Keratinocyte (primary cell): ENCODE results near the gene SLIT3. TPM values are rescaled to one million over a fixed set of nuclear protein-coding genes. Genes with fewer than 3 reads are reported as not detected.

Experiments used
- DNase-seq: peaks from one replicate; pipeline ENCODE4 v3.0.0-alpha.2; 2011; ENCODE audit warnings: low read depth, missing footprints, low spot score
- FAIRE-seq: peaks from 2 replicates; lab custom pipeline; 2011; peaks lifted over from hg19 to GRCh38; lab: Jason Lieb, UNC
- H2AFZ ChIP-seq: 2 replicates; pipeline ENCODE4 v1.6.0; 2012; ENCODE audit warnings: low read length, control low read depth, inconsistent platforms; ENCODE audit not compliant: control insufficient read depth
- H3K27ac ChIP-seq: 2 replicates; pipeline ENCODE4 v1.5.1; 2011; ENCODE audit warnings: low read length; ENCODE audit not compliant: control insufficient read depth, insufficient read depth
- H3K27me3 ChIP-seq: 3 replicates; pipeline ENCODE4 v1.6.0; 2011; ENCODE audit warnings: low read length; ENCODE audit not compliant: control insufficient read depth, insufficient read depth; ENCODE audit errors: extremely low read depth
- H3K36me3 ChIP-seq, 2 experiments: 2 replicates in 1 of 2; 3 replicates in 1 of 2; pipeline ENCODE4 v1.5.1; 2011; ENCODE audit warnings: low read length in 2 of 2, mild to moderate bottlenecking in 1 of 2; ENCODE audit not compliant: control insufficient read depth in 2 of 2, insufficient read depth in 2 of 2; ENCODE audit errors: extremely low read depth in 1 of 2
- H3K4me1 ChIP-seq: 3 replicates; pipeline ENCODE4 v1.5.1; 2011; ENCODE audit warnings: low read length; ENCODE audit not compliant: control insufficient read depth, insufficient read depth; ENCODE audit errors: extremely low read depth
- H3K4me2 ChIP-seq: 3 replicates; pipeline ENCODE4 v1.6.0; 2011; ENCODE audit warnings: low read depth, low read length; ENCODE audit not compliant: control insufficient read depth, insufficient read depth; ENCODE audit errors: extremely low read depth
- H3K4me3 ChIP-seq, 3 experiments: fragments of 200-600 bp in 1 of 3; sonication (generic) in 1 of 3; 2 replicates in 2 of 3; 3 replicates in 1 of 3; pipeline ENCODE4 v1.5.1; 2011 to 2016; ENCODE audit warnings: low read length in 3 of 3, mild to moderate bottlenecking in 3 of 3, control low read depth in 2 of 3, inconsistent platforms in 1 of 3, low read depth in 1 of 3, mixed read lengths in 1 of 3, mixed run types in 1 of 3, moderate library complexity in 1 of 3; ENCODE audit not compliant: control insufficient read depth in 2 of 3, insufficient read depth in 2 of 3; ENCODE audit errors: extremely low read depth in 1 of 3
- H3K79me2 ChIP-seq: 2 replicates; pipeline ENCODE4 v1.6.0; 2012; ENCODE audit warnings: low read length; ENCODE audit not compliant: control insufficient read depth, insufficient read depth
- H3K9ac ChIP-seq: 3 replicates; pipeline ENCODE4 v1.6.0; 2011; ENCODE audit warnings: low read length; ENCODE audit not compliant: control insufficient read depth, insufficient read depth; ENCODE audit errors: extremely low read depth
- H3K9me1 ChIP-seq: 3 replicates; pipeline ENCODE4 v1.6.0; 2011; ENCODE audit warnings: low read length; ENCODE audit not compliant: control insufficient read depth, insufficient read depth; ENCODE audit errors: extremely low read depth
- H3K9me3 ChIP-seq: 2 replicates; pipeline ENCODE4 v1.5.1; 2012; ENCODE audit warnings: low read depth, low read length; ENCODE audit not compliant: control insufficient read depth
- H4K20me1 ChIP-seq: 3 replicates; pipeline ENCODE4 v1.6.0; 2011; ENCODE audit warnings: low read length; ENCODE audit not compliant: control insufficient read depth, insufficient read depth; ENCODE audit errors: extremely low read depth
- CTCF ChIP-seq, 3 experiments: IDR thresholded peaks in 1 of 3; conservative IDR thresholded peaks in 1 of 3; optimal IDR thresholded peaks in 1 of 3; 2 replicates in 2 of 3; 3 replicates in 1 of 3; pipeline versions ENCODE3 to v1.5.1; 2011; ENCODE audit warnings: low read length in 3 of 3, mild to moderate bottlenecking in 3 of 3, moderate library complexity in 2 of 3, control low read depth in 1 of 3, inconsistent platforms in 1 of 3; ENCODE audit not compliant: insufficient read depth in 2 of 3; ENCODE audit errors: extremely low read depth in 1 of 3
- EZH2 ChIP-seq: IDR thresholded peaks from one replicate; pipeline ENCODE4 v1.6.1; 2012; ENCODE audit warnings: inconsistent platforms, mild to moderate bottlenecking, low read length, moderate library complexity
- dilution Hi-C: fragments of 300-500 bp; cut with MboI; formaldehyde crosslinking; loops from one replicate; pipeline ENCODE4 v1.7.0; 2020; ENCODE audit warnings: low sequenced_read_pairs; ENCODE audit not compliant: extremely low pct_ligation_motif_present
- polyA plus RNA-seq, 5 experiments: library from polyadenylated mRNA; depleted of rRNA in 3 of 5; stranded (reverse) in 3 of 5; stranded (forward) in 1 of 5; unstranded in 1 of 5; fragments of >200 nt; gene quantifications; 1 replicate in 1 of 5; 2 replicates in 3 of 5; 3 replicates in 1 of 5; pipeline versions ENCODE4 v1.2.1 to v1.2.3, GENCODE V29; 2011 to 2012; ENCODE audit warnings: missing spikeins in 2 of 5, low read depth in 1 of 5, low replicate concordance in 1 of 5

The SLIT3 gene
- polyA plus RNA-seq, 1 donor (not counting 4 experiments of a cell fraction or from before 2014, with no cell fraction given): 2.4 TPM

- Histone ChIP-seq H3K9me3 (no peaks in the 10 kb centered on the region), H3K27ac (no peak overlapping the region), H3K27me3 (no peaks in the 10 kb centered on the region), H3K36me3 (no peaks in the 10 kb centered on the region), H3K9me1 (no peaks in the 10 kb centered on the region), H3K4me2 (no peak overlapping the region), H3K4me3 (no peak overlapping the region), H3K79me2 (no peaks in the 10 kb centered on the region), H2AFZ (no peak overlapping the region), H3K9ac (no peak overlapping the region), H3K4me1 (no peaks in the 10 kb centered on the region), H4K20me1 (no peaks in the 10 kb centered on the region)
- TF ChIP-seq CTCF (optimal IDR thresholded peaks at IDR 0.05 in 1 of 3, IDR thresholded peaks at IDR 0.05 in 1 of 3, conservative IDR thresholded peaks at IDR 0.05 in 1 of 3; ENCODE audit: extremely low read depth in 1 of 3, insufficient read depth in 2 of 3, low read length in 3 of 3) (no peak), EZH2 (no peak)
- dilution Hi-C loops: no loop called here
- no peak for DNase-seq
- no peak for FAIRE-seq
These were observed 560.7 kb downstream of the SLIT3 start for GRCh38 chr5:168740092-168740800.

DNA sequence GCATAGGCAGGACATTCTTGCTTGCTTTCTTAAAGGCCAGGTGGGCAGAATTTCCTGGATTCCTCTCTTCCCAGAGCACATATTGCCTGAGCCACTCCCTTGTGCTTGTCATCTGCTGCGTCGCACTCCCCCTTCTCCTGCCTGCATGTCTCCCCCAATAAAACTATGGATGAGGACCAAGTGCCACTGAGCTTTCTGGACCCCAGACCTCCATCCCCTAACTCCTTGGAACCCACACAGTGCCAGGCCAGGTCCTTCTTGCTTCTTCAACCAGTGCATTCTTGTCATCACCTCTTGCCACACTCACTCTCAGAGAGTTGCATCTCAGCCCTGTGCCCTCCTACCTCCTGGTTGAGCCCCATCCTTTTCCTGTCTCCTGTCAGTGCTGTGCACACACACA, 563.9 kb downstream of the SLIT3 start:
- dilution Hi-C loops: no loop called here
- Histone ChIP-seq H3K4me2 (no peak overlapping the region), H3K36me3 (no peaks in the 10 kb centered on the region), H3K27me3 (no peaks in the 10 kb centered on the region), H3K4me1 (no peaks in the 10 kb centered on the region), H3K4me3 (no peak overlapping the region), H2AFZ (no peak overlapping the region), H3K79me2 (no peaks in the 10 kb centered on the region), H3K9me3 (no peaks in the 10 kb centered on the region), H3K27ac (no peak overlapping the region), H3K9ac (no peak overlapping the region), H4K20me1 (no peaks in the 10 kb centered on the region), H3K9me1 (no peaks in the 10 kb centered on the region)
- FAIRE-seq (no peak), DNase-seq (no peak)
- TF ChIP-seq CTCF (optimal IDR thresholded peaks at IDR 0.05 in 1 of 3, IDR thresholded peaks at IDR 0.05 in 1 of 3, conservative IDR thresholded peaks at IDR 0.05 in 1 of 3; ENCODE audit: extremely low read depth in 1 of 3, insufficient read depth in 2 of 3, low read length in 3 of 3): no peak
- no peak for TF ChIP-seq EZH2
